Measurements from ENCODE around the gene AIG1.

AIG1 gene

GRCh38 chr6:143174516-143174915 lies 113.8 kb downstream of the AIG1 start:
- Histone ChIP-seq H2AFZ (ENCODE audit: low read depth, low read length) (no peak overlapping the region), H3K36me3 (ENCODE audit: insufficient read depth, low read length) (no peaks in the 10 kb centered on the region), H3K27ac (ENCODE audit: low read length) (no peak overlapping the region), H3K4me1 (ENCODE audit: insufficient read depth, low read length) (peaks cover 8% of the 10 kb centered on the region), H3K9ac (ENCODE audit: low read depth, low read length) (no peak overlapping the region), H3K79me2 (ENCODE audit: insufficient read depth, low read length) (no peaks in the 10 kb centered on the region), H3K9me3 (ENCODE audit: insufficient read depth, low read length, severe bottlenecking) (peaks cover 5% of the 10 kb centered on the region), H3K27me3 (ENCODE audit: insufficient read depth, low read length, poor library complexity) (no peaks in the 10 kb centered on the region), H3K4me2 (ENCODE audit: insufficient read depth, low read length) (no peak overlapping the region), H4K20me1 (ENCODE audit: insufficient read depth, low read length) (no peaks in the 10 kb centered on the region), H3K4me3 (ENCODE audit: low read depth in 1 of 2, low read length in 2 of 2) (no peak overlapping the region)
- DNase-seq = no peak
- TF ChIP-seq EZH2 (IDR thresholded peaks at IDR 0.05; ENCODE audit: borderline replicate concordance, low read depth, low read length, severe bottlenecking) (no peak), CTCF (IDR thresholded peaks at IDR 0.05; ENCODE audit: borderline replicate concordance, extremely low read depth, low read length, poor library complexity, severe bottlenecking) (no peak)
- ATAC-seq (ENCODE audit: insufficient read depth, low read depth) = no peak

DNA sequence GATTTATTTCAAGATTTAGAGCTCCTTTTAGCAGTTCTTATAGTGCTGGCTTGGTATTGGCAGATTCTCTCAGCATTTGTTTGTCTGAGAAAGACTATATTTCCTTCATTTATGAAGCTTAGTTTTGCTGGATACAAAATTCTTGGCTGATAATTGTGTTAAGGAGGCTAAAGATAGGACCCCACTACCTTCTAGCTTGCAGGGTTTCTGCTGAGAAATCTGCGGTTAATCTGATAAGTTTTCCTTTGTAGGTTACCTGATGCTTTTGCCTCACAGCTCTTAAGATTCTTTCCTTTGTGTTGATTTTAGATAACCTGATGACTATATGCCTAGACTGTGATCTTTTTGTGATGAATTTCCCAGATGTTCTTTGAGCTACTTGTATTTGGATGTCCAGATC lies 114.3 kb downstream of the AIG1 start:
- ATAC-seq (ENCODE audit: insufficient read depth, low read depth) (no peak), DNase-seq (no peak)
- Histone ChIP-seq H2AFZ (ENCODE audit: low read depth, low read length) (no peak overlapping the region), H3K4me1 (ENCODE audit: insufficient read depth, low read length) (peaks cover 8% of the 10 kb centered on the region), H3K27ac (ENCODE audit: low read length) (no peak overlapping the region), H4K20me1 (ENCODE audit: insufficient read depth, low read length) (no peaks in the 10 kb centered on the region), H3K9me3 (ENCODE audit: insufficient read depth, low read length, severe bottlenecking) (peaks cover 5% of the 10 kb centered on the region), H3K4me3 (ENCODE audit: low read depth in 1 of 2, low read length in 2 of 2) (no peak overlapping the region), H3K27me3 (ENCODE audit: insufficient read depth, low read length, poor library complexity) (no peaks in the 10 kb centered on the region), H3K9ac (ENCODE audit: low read depth, low read length) (no peak overlapping the region), H3K36me3 (ENCODE audit: insufficient read depth, low read length) (no peaks in the 10 kb centered on the region), H3K4me2 (ENCODE audit: insufficient read depth, low read length) (no peak overlapping the region), H3K79me2 (ENCODE audit: insufficient read depth, low read length) (no peaks in the 10 kb centered on the region)
- TF ChIP-seq CTCF (IDR thresholded peaks at IDR 0.05; ENCODE audit: borderline replicate concordance, extremely low read depth, low read length, poor library complexity, severe bottlenecking) (no peak), EZH2 (IDR thresholded peaks at IDR 0.05; ENCODE audit: borderline replicate concordance, low read depth, low read length, severe bottlenecking) (no peak)

GRCh38 chr6:143176090-143177021 lies 115.7 kb downstream of the AIG1 start:
- Histone ChIP-seq H3K79me2 (ENCODE audit: insufficient read depth, low read length) (no peaks in the 10 kb centered on the region), H3K36me3 (ENCODE audit: insufficient read depth, low read length) (no peaks in the 10 kb centered on the region), H3K4me2 (ENCODE audit: insufficient read depth, low read length) (no peak overlapping the region), H3K4me3 (ENCODE audit: low read depth in 1 of 2, low read length in 2 of 2) (no peak overlapping the region), H3K27ac (ENCODE audit: low read length) (no peak overlapping the region), H3K9me3 (ENCODE audit: insufficient read depth, low read length, severe bottlenecking) (peaks cover 5% of the 10 kb centered on the region), H2AFZ (ENCODE audit: low read depth, low read length) (no peak overlapping the region), H3K9ac (ENCODE audit: low read depth, low read length) (no peak overlapping the region), H3K27me3 (ENCODE audit: insufficient read depth, low read length, poor library complexity) (no peaks in the 10 kb centered on the region), H4K20me1 (ENCODE audit: insufficient read depth, low read length) (no peaks in the 10 kb centered on the region), H3K4me1 (ENCODE audit: insufficient read depth, low read length) (peaks cover 8% of the 10 kb centered on the region)
- TF ChIP-seq CTCF (IDR thresholded peaks at IDR 0.05; ENCODE audit: borderline replicate concordance, extremely low read depth, low read length, poor library complexity, severe bottlenecking) (peak; percentile 52), EZH2 (IDR thresholded peaks at IDR 0.05; ENCODE audit: borderline replicate concordance, low read depth, low read length, severe bottlenecking) (no peak)
- peak; percentile 82 for ATAC-seq (ENCODE audit: insufficient read depth, low read depth)
- peak; percentile 58 for DNase-seq
